HG02588 (cell line): ENCODE results near the gene DEPDC1B.
"Not testable (repeated sequence)": the region's sequence is repeated elsewhere in the genome, so short reads cannot be mapped to it uniquely, and the experiment has no call there.

ENCODE experiments used
- ATAC-seq: cut with Tn5 transposase; IDR thresholded peaks from one replicate; pipeline ENCODE4 v1.9.1; 2021; ENCODE audit warnings: mild to moderate bottlenecking, moderate library complexity; ENCODE audit not compliant: unreplicated experiment

DEPDC1B gene

GRCh38 chr5:60587312-60587711, 112.7 kb downstream of the DEPDC1B start:
- not testable (repeated sequence) for ATAC-seq

- ATAC-seq = no peak
Observed at GRCh38 chr5:60586307-60586901, 113.6 kb downstream of the DEPDC1B start.

- no peak for ATAC-seq
Observed at GRCh38 chr5:60585618-60586017, 114.3 kb downstream of the DEPDC1B start.

- ATAC-seq = no peak
Observed at GRCh38 chr5:60584304-60584703, 115.7 kb downstream of the DEPDC1B start.

DNA sequence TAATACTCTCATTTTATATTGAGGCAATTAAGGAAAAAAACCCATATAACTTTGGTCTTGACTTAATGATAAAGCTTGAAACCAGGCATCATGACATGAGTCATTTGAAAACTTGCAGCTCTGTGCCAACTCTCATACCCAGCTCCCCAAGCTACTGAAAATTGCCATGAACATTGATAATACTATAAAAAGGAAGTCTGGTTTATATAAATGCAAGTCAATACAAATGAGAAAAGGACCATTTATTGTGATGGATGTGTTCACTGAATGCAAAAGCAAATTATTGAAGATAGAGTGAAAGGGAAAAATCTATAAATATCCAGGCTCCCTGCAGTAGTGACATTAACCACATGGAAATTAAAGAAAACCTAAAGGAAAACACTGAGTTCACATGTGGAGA, 116.3 kb downstream of the DEPDC1B start:
- ATAC-seq = no peak

- no peak for ATAC-seq
Observed at GRCh38 chr5:60578315-60578714, 121.7 kb downstream of the DEPDC1B start.

GRCh38 chr5:60577116-60577515, 122.8 kb downstream of the DEPDC1B start:
- no peak for ATAC-seq

- ATAC-seq = no peak
Observed at GRCh38 chr5:60576425-60576824, 123.5 kb downstream of the DEPDC1B start.

DNA sequence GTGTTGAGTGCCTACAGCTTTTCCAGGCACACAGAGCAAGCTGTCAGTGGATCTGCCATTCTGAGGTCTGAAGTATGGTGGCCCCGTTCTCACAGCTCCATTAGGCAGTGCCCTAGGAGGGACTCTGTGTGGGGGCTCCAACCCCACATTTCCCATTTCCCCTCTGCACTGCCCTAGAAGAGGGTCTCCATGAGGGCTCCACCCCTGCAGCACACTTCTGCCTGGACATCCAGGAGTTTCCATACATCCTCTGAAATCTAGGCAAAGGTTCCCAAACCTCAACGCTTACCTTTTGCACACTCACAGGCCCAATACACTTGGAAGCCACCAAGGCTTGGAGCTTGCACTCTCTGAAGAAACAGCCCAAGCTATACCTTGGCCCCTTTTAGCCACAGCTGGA, 131.3 kb downstream of the DEPDC1B start:
- no peak for ATAC-seq

DNA sequence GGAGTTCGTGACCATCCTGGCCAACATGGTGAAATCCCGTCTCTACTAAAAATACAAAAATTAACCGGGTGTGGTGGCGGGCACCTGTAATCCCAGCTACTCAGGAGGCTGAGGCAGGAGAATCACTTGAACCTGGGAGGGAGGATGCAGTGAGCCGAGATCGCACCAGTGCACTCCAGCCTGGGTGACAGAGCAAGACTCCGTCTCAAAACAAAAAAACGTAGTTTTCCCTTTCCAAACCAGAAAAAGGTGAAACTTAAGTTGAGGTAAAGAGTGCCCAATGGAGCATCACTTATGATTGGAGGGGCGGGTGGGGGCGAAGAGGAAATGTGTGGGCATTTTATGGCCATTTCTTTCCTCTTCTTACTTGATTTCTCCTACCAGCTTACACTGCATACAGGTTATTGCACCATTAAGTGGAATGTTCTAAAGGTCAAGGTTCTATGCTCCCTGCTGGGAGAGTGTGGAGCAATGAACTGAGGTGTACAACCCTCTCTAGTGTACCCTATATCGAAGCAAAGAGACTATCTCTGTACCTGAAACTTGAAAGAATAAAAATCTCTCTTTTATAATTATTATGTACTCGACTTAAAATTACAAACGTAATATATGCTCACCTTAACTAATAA, 136.2 kb downstream of the DEPDC1B start:
- no peak for ATAC-seq

GRCh38 chr5:60553291-60553690, 146.7 kb downstream of the DEPDC1B start:
- ATAC-seq = not testable (repeated sequence)

DNA sequence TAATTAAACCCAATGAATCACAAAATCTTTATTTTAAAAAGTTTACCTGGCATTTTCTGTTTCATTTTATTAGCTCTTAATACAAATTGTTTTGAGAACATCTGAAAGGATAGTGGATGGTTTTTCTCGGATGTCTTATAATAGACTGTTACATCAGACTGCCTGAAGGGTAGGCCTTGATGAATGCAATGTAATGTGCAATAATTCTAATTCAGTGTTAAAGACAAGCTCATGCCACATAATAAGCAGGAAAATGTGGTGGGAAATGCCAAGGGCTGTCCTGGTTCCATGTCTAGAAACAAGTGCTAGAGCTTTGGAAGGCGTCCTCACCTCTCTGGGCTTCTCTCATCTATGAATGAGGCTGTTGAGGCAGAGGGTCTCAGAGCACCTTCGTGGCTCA, 148.1 kb downstream of the DEPDC1B start:
- ATAC-seq = no peak

DNA sequence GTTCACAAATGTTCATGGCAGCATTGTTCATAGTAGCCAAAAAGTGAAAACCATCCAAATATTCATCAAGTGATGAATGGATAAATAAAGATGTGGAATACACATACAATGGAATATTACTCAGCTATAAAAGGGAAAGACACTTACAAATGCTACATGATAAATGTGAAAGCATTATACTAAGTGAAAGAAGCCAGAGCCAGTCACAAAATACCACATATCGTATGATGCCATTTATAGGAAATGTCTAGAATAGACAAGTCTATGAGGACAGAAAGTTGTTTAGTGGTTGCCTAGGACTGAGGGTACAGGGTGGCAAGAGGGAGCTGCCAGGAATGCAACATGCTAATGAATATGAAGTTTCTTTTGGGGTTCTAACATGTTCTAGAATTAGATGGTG, 148.7 kb downstream of the DEPDC1B start:
- ATAC-seq = no peak

DNA sequence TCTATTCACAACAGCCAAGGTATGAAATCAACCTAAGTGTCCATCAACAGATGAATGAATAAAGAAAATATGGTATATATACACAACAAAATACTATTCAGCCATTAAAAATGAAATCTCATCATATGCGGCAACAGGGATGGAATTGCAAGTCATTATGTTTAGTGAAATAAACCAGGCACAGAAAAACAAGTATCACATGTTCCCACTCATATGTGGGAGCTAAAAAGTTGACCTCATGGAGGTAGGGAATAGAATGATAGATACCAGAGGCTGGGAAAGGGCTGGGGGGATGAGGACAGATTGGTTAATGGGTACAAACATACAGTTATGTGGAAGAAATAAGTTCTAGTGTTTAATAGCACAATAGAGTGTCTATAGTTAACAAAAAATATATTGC, 149.7 kb downstream of the DEPDC1B start:
- ATAC-seq = no peak

DNA sequence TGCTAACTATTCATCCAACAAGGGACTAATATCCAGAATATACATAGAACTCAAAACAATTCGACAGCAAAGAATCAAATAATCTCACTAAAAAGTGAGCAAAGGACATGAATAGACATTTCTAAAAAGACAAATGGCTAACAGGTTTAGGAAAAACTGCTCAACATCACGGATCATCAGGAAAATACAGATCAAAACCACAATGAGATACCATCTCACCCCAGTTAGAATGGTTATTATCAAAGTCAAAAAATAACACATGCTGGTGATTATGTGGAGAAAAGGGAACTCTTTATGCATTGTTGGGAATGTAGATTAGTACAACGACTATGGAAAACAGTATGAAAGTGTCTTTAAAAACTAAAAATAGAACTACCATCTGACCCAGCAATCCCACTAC, 150.1 kb downstream of the DEPDC1B start:
- no peak for ATAC-seq
